MCF 10A (cell line): ENCODE results near the gene SLC22A23. TPM values are rescaled to one million over a fixed set of nuclear protein-coding genes. Genes with fewer than 3 reads are reported as not detected.

ENCODE experiments used
- BruUV-seq: library from RNA; stranded (reverse); fragments of 400-500 nt; replicated peaks from 2 replicates; lab custom pipeline; 2021; lab: Mats Ljungman, UMichigan
- CTCF ChIA-PET: fragments of 300-600 bp; sonication (Branson Sonifier 250); formaldehyde crosslinking; extraction: SDS; loops from one replicate; lab custom pipeline; 2021; ENCODE audit warnings: antibody characterized with exemption, inconsistent platforms; lab: Yijun Ruan, JAX
- POLR2A ChIA-PET: fragments of 300-600, 350-650 bp; sonication (Branson Sonifier 250); formaldehyde crosslinking; extraction: SDS; loops from one replicate; lab custom pipeline; 2020; ENCODE audit warnings: antibody characterized with exemption, inconsistent platforms; lab: Yijun Ruan, JAX
- DNase-seq: peaks from one replicate; pipeline ENCODE4 v3.0.0-alpha.2; 2018; ENCODE audit not compliant: unreplicated experiment
- H3K27ac Mint-ChIP-seq: one replicate; pipeline ENCODE4 v1.8.0; 2022; ENCODE audit warnings: mild to moderate bottlenecking, low read depth, mixed read lengths; ENCODE audit not compliant: unreplicated experiment
- H3K27me3 Mint-ChIP-seq: one replicate; pipeline ENCODE4 v1.8.0; 2022; ENCODE audit warnings: mixed read lengths; ENCODE audit not compliant: insufficient read depth, unreplicated experiment
- H3K36me3 Mint-ChIP-seq: one replicate; pipeline ENCODE4 v1.8.0; 2022; ENCODE audit warnings: mild to moderate bottlenecking, moderate library complexity, mixed read lengths; ENCODE audit not compliant: insufficient read depth, unreplicated experiment
- H3K4me1 Mint-ChIP-seq: one replicate; pipeline ENCODE4 v1.8.0; 2022; ENCODE audit warnings: mixed read lengths; ENCODE audit not compliant: insufficient read depth, unreplicated experiment
- H3K4me3 Mint-ChIP-seq: one replicate; pipeline ENCODE4 v1.8.0; 2022; ENCODE audit warnings: mild to moderate bottlenecking, moderate library complexity, mixed read lengths; ENCODE audit not compliant: unreplicated experiment
- H3K9me3 Mint-ChIP-seq: one replicate; pipeline ENCODE4 v1.8.0; 2022; ENCODE audit warnings: mixed read lengths; ENCODE audit not compliant: unreplicated experiment
- CTCF ChIP-seq: fragments of 200-600 bp; IDR thresholded peaks from one replicate; pipeline ENCODE4 v1.8.0; 2022; ENCODE audit warnings: antibody characterized with exemption, mild to moderate bottlenecking; ENCODE audit not compliant: unreplicated experiment
- intact Hi-C: fragments of 100-400 bp; cut with micrococcal nuclease; formaldehyde crosslinking; loops from 2 replicates; pipeline ENCODE4 v1.14.1; 2022
- total RNA-seq: library from RNA; stranded (reverse); gene quantifications from 2 replicates; pipeline ENCODE4 v1.2.3, GENCODE V29; 2022

SLC22A23 gene
- total RNA-seq, 1 experiment from 2014 or later, result 11.9 TPM

DNA sequence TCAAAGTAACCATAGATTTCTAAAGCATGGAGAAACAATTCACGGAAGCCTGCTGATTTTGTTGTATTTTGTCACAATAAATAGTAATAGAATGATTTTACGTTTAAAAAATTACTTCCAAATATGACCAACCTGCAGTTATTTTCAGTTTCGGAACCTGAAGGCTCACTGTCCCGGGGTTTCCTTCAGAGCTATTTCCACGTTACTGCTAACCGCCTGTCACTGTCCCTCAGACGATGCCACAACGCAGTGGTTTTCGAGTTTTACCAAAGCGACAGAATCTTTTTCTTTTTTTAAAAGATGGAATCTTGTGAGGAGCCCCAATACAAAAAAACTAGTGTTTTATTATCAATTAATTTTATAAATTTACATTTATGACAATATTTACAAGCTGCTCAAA lies 157.6 kb downstream of the SLC22A23 start:
- Mint-ChIP-seq H3K4me3 (no peak overlapping the region), H3K9me3 (no peaks in the 10 kb centered on the region)
- intact Hi-C loops, result no loop called here

GRCh38 chr6:3297909-3298308 lies 158.9 kb downstream of the SLC22A23 start:
- Mint-ChIP-seq H3K36me3 (peaks cover 9% of the 10 kb centered on the region), H3K4me1 (no peaks in the 10 kb centered on the region), H3K4me3 (no peak overlapping the region), H3K27me3 (no peaks in the 10 kb centered on the region), H3K27ac (no peak overlapping the region), H3K9me3 (no peaks in the 10 kb centered on the region)
- ChIA-PET POLR2A (no interaction called here), CTCF (no interaction called here)
- no peak for TF ChIP-seq CTCF
- intact Hi-C loops, result no loop called here
- DNase-seq, result no peak
- no TSS peak for BruUV-seq

More for the DNA sequence above, 157.6 kb downstream of the SLC22A23 start:
- DNase-seq, result no peak
- H3K27me3 Mint-ChIP-seq, result no peaks in the 10 kb centered on the region
- no peaks in the 10 kb centered on the region for H3K4me1 Mint-ChIP-seq
- ChIA-PET CTCF (no interaction called here), POLR2A (interaction anchor here (0.8 kb wide), 1 partner anchor 147 kb away, joined by 3 read pairs; no protein-coding TSS in a partner anchor)
- BruUV-seq, result no TSS peak
- no peak for TF ChIP-seq CTCF
- H3K36me3 Mint-ChIP-seq, result peaks cover 9% of the 10 kb centered on the region
- H3K27ac Mint-ChIP-seq, result no peak overlapping the region

- CTCF ChIA-PET, result no interaction called here
- H3K27ac Mint-ChIP-seq, result no peak overlapping the region
- no peak overlapping the region for H3K4me3 Mint-ChIP-seq
- H3K36me3 Mint-ChIP-seq, result peaks cover 9% of the 10 kb centered on the region
- H3K27me3 Mint-ChIP-seq, result no peaks in the 10 kb centered on the region
- no peak for DNase-seq
- BruUV-seq, result no TSS peak
- H3K9me3 Mint-ChIP-seq, result no peaks in the 10 kb centered on the region
- POLR2A ChIA-PET, result no interaction called here
- intact Hi-C loops, result no loop called here
- H3K4me1 Mint-ChIP-seq, result no peaks in the 10 kb centered on the region
- no peak for TF ChIP-seq CTCF
Measured at GRCh38 chr6:3297006-3297405, 159.8 kb downstream of the SLC22A23 start.

DNA sequence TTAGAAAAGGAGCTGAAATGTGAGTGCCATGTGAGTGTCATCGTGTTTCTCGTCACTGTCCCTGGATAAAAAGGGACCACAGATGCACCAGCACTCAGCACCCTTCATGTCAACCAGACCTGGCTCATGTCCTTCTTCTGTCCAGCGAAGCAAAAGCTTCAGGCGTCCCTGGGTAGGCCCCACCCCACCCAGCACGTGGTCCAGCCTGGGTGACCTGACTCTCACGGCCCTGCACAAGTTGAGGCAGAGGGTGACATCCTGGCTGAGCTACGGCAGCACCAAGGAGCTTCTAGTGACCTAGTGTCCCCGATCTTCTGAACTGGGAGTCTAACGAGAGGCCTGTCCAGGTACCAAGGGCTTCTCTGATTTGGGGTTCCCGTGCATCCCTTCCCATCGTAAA lies 160.3 kb downstream of the SLC22A23 start:
- H3K27ac Mint-ChIP-seq, result no peak overlapping the region
- ChIA-PET CTCF (no interaction called here), POLR2A (interaction anchor here (1.5 kb wide), 1 partner anchor 94 kb away, joined by 3 read pairs; no protein-coding TSS in a partner anchor)
- H3K36me3 Mint-ChIP-seq, result peaks cover 9% of the 10 kb centered on the region
- no peaks in the 10 kb centered on the region for H3K27me3 Mint-ChIP-seq
- no peak for DNase-seq
- intact Hi-C loops, result no loop called here
- BruUV-seq, result no TSS peak
- no peaks in the 10 kb centered on the region for H3K4me1 Mint-ChIP-seq
- H3K9me3 Mint-ChIP-seq, result no peaks in the 10 kb centered on the region
- no peak overlapping the region for H3K4me3 Mint-ChIP-seq
- no peak for TF ChIP-seq CTCF
